Measurements from ENCODE around the gene UGT1A4.
"Not testable (repeated sequence)": the region's sequence is repeated elsewhere in the genome, so short reads cannot be mapped to it uniquely, and the experiment has no call there.

GRCh38 chr2:233750689-233751088 lies 32.2 kb downstream of the UGT1A4 start:
- not testable (repeated sequence) for TF ChIP-seq POLR2A, CTCF (IDR thresholded peaks at IDR 0.05)
